H1 (cell line): ENCODE measurements around the gene SLC4A9. TPM values are rescaled to one million over a fixed set of nuclear protein-coding genes. Genes with fewer than 3 reads are reported as not detected.

Experiments
- CHD1 ChIP-seq: IDR thresholded peaks from 2 replicates; pipeline ENCODE4 v1.6.1; 2012; ENCODE audit warnings: low read depth, low read length, improper control_type of control experiment
- SUZ12 ChIP-seq: fragments of 200-600 bp; sonication (generic); IDR thresholded peaks from 2 replicates; pipeline ENCODE4 v1.6.1; 2012; ENCODE audit warnings: mild to moderate bottlenecking, inconsistent platforms, low read length, moderate library complexity, mixed read lengths
- polyA plus RNA-seq, 7 experiments: library from polyadenylated mRNA; depleted of rRNA in 3 of 7; stranded (reverse) in 5 of 7; unstranded in 2 of 7; fragments of >200 nt in 5 of 7; fragments of 200-250 nt in 2 of 7; gene quantifications; 1 replicate in 5 of 7; 2 replicates in 1 of 7; 4 replicates in 1 of 7; pipeline versions ENCODE4 v1.2.1 to v1.2.3, GENCODE V29; 2011 to 2013; ENCODE audit warnings: missing spikeins in 2 of 7, mixed read lengths in 2 of 7
- total RNA-seq: library from RNA; stranded (reverse); fragmentation: NEBNext Ultra II Directional; extraction: Animal tissue kit (Norgen Biotek cat#: 25700); gene quantifications from 2 replicates; pipeline ENCODE4 v1.2.1, GENCODE V29; 2021
- TF ChIP-seq, protein P1 (sequence below): fragments of 300-600 bp; sonication (generic); IDR thresholded peaks from 2 replicates; pipeline ENCODE4 v1.7.1; 2012; ENCODE audit warnings: low read length, moderate library complexity, mild to moderate bottlenecking, inconsistent platforms; ENCODE audit not compliant: insufficient replicate concordance

Gene SLC4A9
- total and polyA plus RNA-seq, 2 of the 8 experiments (the other 6 are each of a cell fraction or from before 2014, with no cell fraction given) = 0.15 to 0.28 TPM

DNA sequence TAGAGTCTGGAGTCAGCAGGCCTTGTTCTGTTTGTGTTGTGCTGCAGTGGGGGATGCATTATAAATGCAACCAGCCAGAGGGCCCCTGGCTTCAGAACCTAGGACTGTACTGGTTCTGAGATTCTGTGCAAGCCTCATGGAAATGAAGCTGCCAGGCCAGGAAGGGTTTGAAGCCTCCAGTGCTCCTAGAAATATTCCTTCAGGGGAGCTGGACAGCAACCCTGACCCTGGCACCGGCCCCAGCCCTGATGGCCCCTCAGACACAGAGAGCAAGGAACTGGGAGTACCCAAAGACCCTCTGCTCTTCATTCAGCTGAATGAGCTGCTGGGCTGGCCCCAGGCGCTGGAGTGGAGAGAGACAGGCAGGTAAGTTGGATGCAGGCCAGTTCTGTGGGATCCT, at the start of gene SLC4A9 (continued):
- TF ChIP-seq, protein P1, sequence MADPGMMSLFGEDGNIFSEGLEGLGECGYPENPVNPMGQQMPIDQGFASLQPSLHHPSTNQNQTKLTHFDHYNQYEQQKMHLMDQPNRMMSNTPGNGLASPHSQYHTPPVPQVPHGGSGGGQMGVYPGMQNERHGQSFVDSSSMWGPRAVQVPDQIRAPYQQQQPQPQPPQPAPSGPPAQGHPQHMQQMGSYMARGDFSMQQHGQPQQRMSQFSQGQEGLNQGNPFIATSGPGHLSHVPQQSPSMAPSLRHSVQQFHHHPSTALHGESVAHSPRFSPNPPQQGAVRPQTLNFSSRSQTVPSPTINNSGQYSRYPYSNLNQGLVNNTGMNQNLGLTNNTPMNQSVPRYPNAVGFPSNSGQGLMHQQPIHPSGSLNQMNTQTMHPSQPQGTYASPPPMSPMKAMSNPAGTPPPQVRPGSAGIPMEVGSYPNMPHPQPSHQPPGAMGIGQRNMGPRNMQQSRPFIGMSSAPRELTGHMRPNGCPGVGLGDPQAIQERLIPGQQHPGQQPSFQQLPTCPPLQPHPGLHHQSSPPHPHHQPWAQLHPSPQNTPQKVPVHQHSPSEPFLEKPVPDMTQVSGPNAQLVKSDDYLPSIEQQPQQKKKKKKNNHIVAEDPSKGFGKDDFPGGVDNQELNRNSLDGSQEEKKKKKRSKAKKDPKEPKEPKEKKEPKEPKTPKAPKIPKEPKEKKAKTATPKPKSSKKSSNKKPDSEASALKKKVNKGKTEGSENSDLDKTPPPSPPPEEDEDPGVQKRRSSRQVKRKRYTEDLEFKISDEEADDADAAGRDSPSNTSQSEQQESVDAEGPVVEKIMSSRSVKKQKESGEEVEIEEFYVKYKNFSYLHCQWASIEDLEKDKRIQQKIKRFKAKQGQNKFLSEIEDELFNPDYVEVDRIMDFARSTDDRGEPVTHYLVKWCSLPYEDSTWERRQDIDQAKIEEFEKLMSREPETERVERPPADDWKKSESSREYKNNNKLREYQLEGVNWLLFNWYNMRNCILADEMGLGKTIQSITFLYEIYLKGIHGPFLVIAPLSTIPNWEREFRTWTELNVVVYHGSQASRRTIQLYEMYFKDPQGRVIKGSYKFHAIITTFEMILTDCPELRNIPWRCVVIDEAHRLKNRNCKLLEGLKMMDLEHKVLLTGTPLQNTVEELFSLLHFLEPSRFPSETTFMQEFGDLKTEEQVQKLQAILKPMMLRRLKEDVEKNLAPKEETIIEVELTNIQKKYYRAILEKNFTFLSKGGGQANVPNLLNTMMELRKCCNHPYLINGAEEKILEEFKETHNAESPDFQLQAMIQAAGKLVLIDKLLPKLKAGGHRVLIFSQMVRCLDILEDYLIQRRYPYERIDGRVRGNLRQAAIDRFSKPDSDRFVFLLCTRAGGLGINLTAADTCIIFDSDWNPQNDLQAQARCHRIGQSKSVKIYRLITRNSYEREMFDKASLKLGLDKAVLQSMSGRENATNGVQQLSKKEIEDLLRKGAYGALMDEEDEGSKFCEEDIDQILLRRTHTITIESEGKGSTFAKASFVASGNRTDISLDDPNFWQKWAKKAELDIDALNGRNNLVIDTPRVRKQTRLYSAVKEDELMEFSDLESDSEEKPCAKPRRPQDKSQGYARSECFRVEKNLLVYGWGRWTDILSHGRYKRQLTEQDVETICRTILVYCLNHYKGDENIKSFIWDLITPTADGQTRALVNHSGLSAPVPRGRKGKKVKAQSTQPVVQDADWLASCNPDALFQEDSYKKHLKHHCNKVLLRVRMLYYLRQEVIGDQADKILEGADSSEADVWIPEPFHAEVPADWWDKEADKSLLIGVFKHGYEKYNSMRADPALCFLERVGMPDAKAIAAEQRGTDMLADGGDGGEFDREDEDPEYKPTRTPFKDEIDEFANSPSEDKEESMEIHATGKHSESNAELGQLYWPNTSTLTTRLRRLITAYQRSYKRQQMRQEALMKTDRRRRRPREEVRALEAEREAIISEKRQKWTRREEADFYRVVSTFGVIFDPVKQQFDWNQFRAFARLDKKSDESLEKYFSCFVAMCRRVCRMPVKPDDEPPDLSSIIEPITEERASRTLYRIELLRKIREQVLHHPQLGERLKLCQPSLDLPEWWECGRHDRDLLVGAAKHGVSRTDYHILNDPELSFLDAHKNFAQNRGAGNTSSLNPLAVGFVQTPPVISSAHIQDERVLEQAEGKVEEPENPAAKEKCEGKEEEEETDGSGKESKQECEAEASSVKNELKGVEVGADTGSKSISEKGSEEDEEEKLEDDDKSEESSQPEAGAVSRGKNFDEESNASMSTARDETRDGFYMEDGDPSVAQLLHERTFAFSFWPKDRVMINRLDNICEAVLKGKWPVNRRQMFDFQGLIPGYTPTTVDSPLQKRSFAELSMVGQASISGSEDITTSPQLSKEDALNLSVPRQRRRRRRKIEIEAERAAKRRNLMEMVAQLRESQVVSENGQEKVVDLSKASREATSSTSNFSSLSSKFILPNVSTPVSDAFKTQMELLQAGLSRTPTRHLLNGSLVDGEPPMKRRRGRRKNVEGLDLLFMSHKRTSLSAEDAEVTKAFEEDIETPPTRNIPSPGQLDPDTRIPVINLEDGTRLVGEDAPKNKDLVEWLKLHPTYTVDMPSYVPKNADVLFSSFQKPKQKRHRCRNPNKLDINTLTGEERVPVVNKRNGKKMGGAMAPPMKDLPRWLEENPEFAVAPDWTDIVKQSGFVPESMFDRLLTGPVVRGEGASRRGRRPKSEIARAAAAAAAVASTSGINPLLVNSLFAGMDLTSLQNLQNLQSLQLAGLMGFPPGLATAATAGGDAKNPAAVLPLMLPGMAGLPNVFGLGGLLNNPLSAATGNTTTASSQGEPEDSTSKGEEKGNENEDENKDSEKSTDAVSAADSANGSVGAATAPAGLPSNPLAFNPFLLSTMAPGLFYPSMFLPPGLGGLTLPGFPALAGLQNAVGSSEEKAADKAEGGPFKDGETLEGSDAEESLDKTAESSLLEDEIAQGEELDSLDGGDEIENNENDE = no peak
- TF ChIP-seq CHD1 (no peak), SUZ12 (no peak)
